HCT116 (cell line): ENCODE data around the gene KLHL25. TPM values are rescaled to one million over a fixed set of nuclear protein-coding genes. Genes with fewer than 3 reads are reported as not detected.

Experiments
- ATAC-seq: fragments of 200-7000 bp; cut with Tn5 transposase; 2 replicates; pipeline ENCODE4 v1.9.1; 2020; ENCODE audit warnings: mild to moderate bottlenecking, moderate library complexity
- BruUV-seq: library from RNA; stranded (reverse); fragments of 400-500 nt; replicated peaks from 2 replicates; lab custom pipeline; 2021; lab: Mats Ljungman, UMichigan
- CTCF ChIA-PET: fragments of 300-600 bp; sonication (Branson Sonifier 250); formaldehyde crosslinking; loops from one replicate; lab custom pipeline; 2021; ENCODE audit warnings: antibody characterized with exemption; lab: Charles Lee
- POLR2A ChIA-PET: fragments of 300-600, 350-600 bp; sonication (Branson Sonifier 250); formaldehyde crosslinking; loops from one replicate; lab custom pipeline; 2021; ENCODE audit warnings: antibody characterized with exemption; lab: Charles Lee
- RAD21 ChIA-PET, 2 experiments: fragments of 300-600 bp; sonication (Branson Sonifier 250); formaldehyde crosslinking; loops; one replicate each; lab custom pipeline; 2023; ENCODE audit warnings: low total read pairs in 2 of 2; ENCODE audit not compliant: uncharacterized antibody in 2 of 2, unreplicated experiment in 2 of 2, low non-redundant PET in 1 of 2; lab: Charles Lee
- DNase-seq: peaks from one replicate; pipeline ENCODE4 v3.0.0-alpha.2; 2010; ENCODE audit warnings: low read depth, low spot score
- H2AFZ ChIP-seq: fragments of 200-600 bp; shearing (Covaris generic), sonication (generic); 2 replicates; pipeline ENCODE4 v1.6.1; 2017; ENCODE audit warnings: low read depth, mixed run types, mixed read lengths, antibody characterized with exemption, low read length; ENCODE audit not compliant: poor library complexity, severe bottlenecking
- H3K27ac ChIP-seq: 2 replicates; pipeline ENCODE4 v1.5.1; 2012; ENCODE audit warnings: low read depth, low read length
- H3K27me3 ChIP-seq: fragments of 200-600 bp; sonication (generic); 2 replicates; pipeline ENCODE4 v1.6.1; 2016; ENCODE audit warnings: mixed run types, low read length, mixed read lengths; ENCODE audit not compliant: insufficient read depth
- H3K36me3 ChIP-seq, 2 experiments: fragments of 200-500 bp in 1 of 2; fragments of 200-600 bp in 1 of 2; sonication (Bioruptor generic) in 1 of 2; sonication (generic) in 1 of 2; 2 replicates each; pipeline versions ENCODE4 v1.5.1 to v1.6.1; 2014 to 2016; ENCODE audit warnings: low read length in 2 of 2, inconsistent platforms in 1 of 2, mixed read lengths in 1 of 2, mixed run types in 1 of 2; ENCODE audit not compliant: insufficient read depth in 2 of 2, control insufficient read depth in 1 of 2
- H3K4me1 ChIP-seq, 2 experiments: fragments of 200-600 bp in 1 of 2; sonication (generic) in 1 of 2; 2 replicates each; pipeline versions ENCODE4 v1.5.1 to v1.6.1; 2012 to 2017; ENCODE audit warnings: low read length in 2 of 2, inconsistent platforms in 1 of 2, mild to moderate bottlenecking in 1 of 2, mixed read lengths in 1 of 2, mixed run types in 1 of 2, moderate library complexity in 1 of 2; ENCODE audit not compliant: insufficient read depth in 2 of 2, control insufficient read depth in 1 of 2
- H3K4me2 ChIP-seq: fragments of 200-600 bp; sonication (generic); 2 replicates; pipeline ENCODE4 v1.6.1; 2017; ENCODE audit warnings: mixed run types, low read length, mixed read lengths
- H3K4me3 ChIP-seq, 2 experiments: fragments of 200-600 bp in 1 of 2; sonication (generic) in 1 of 2; replicated peaks in 1 of 2; 2 replicates each; pipeline ENCODE4 v1.5.1; 2011 to 2016; ENCODE audit warnings: low read length in 2 of 2, control low read depth in 1 of 2, low read depth in 1 of 2, mild to moderate bottlenecking in 1 of 2, mixed read lengths in 1 of 2, mixed run types in 1 of 2
- H3K79me2 ChIP-seq: fragments of 200-600 bp; sonication (generic); 2 replicates; pipeline ENCODE4 v1.6.1; 2017; ENCODE audit warnings: mild to moderate bottlenecking, mixed run types, low read length, moderate library complexity, mixed read lengths; ENCODE audit not compliant: insufficient read depth
- H3K9ac ChIP-seq: fragments of 200-600 bp; sonication (generic); 2 replicates; pipeline ENCODE4 v1.6.1; 2016; ENCODE audit warnings: low read length, mixed read lengths
- H3K9me2 ChIP-seq: fragments of 200-600 bp; sonication (generic), shearing (Covaris generic); 2 replicates; pipeline ENCODE4 v1.6.1; 2017; ENCODE audit warnings: mixed run types, mild to moderate bottlenecking, moderate library complexity; ENCODE audit not compliant: insufficient read depth
- H3K9me3 ChIP-seq, 2 experiments: fragments of 200-500 bp in 1 of 2; fragments of 200-600 bp in 1 of 2; sonication (Bioruptor generic) in 1 of 2; sonication (generic) in 1 of 2; 2 replicates each; pipeline ENCODE4 v1.6.1; 2014 to 2017; ENCODE audit warnings: low read length in 2 of 2, mixed read lengths in 2 of 2, inconsistent platforms in 1 of 2, low read depth in 1 of 2, mild to moderate bottlenecking in 1 of 2, mixed run types in 1 of 2, moderate library complexity in 1 of 2; ENCODE audit not compliant: control insufficient read depth in 1 of 2, insufficient read depth in 1 of 2
- H4K20me1 ChIP-seq: fragments of 200-600 bp; sonication (generic), shearing (Covaris generic); 2 replicates; pipeline ENCODE4 v1.6.1; 2017; ENCODE audit warnings: mixed run types, mild to moderate bottlenecking, moderate library complexity; ENCODE audit not compliant: insufficient read depth
- ELF1 ChIP-seq: IDR thresholded peaks from 2 replicates; pipeline ENCODE4 v1.6.1; 2012; ENCODE audit warnings: low read depth, borderline replicate concordance
- POLR2A ChIP-seq: IDR thresholded peaks from 2 replicates; pipeline ENCODE4 v1.7.0; 2011; ENCODE audit warnings: borderline replicate concordance; ENCODE audit not compliant: insufficient read depth, insufficient read length; ENCODE audit errors: extremely low read depth
- RAD21 ChIP-seq: IDR thresholded peaks from 2 replicates; pipeline ENCODE4 v1.6.1; 2012; ENCODE audit warnings: low read depth, mild to moderate bottlenecking
- SIN3A ChIP-seq: IDR thresholded peaks from 2 replicates; pipeline ENCODE4 v1.6.1; 2012; ENCODE audit warnings: low read depth
- SP1 ChIP-seq: IDR thresholded peaks from 2 replicates; pipeline ENCODE4 v1.6.1; 2012; ENCODE audit warnings: low read depth
- ZBTB33 ChIP-seq: IDR thresholded peaks from 2 replicates; pipeline ENCODE4 v1.6.1; 2011; ENCODE audit warnings: mild to moderate bottlenecking, low read length, moderate library complexity; ENCODE audit not compliant: insufficient replicate concordance; ENCODE audit errors: extremely low read depth
- ZNF274 ChIP-seq: fragments of 200-500 bp; sonication (Bioruptor generic); IDR thresholded peaks from 2 replicates; pipeline ENCODE4 v1.6.1; 2014; ENCODE audit warnings: mild to moderate bottlenecking, low read depth, low read length, inconsistent platforms
- intact Hi-C: fragments of 100-400 bp; cut with micrococcal nuclease; formaldehyde crosslinking; loops from 2 replicates; pipeline ENCODE4 v1.10.0; 2022
- total RNA-seq: library from RNA; stranded (reverse); gene quantifications from one replicate; pipeline ENCODE4 v1.2.1, GENCODE V29; 2021; ENCODE audit not compliant: unreplicated experiment
- TF ChIP-seq, protein P1 (sequence below): IDR thresholded peaks from 2 replicates; pipeline ENCODE4 v1.6.1; 2012

KLHL25 gene
- total RNA-seq, 1 experiment from 2014 or later: 5.3 TPM

DNA sequence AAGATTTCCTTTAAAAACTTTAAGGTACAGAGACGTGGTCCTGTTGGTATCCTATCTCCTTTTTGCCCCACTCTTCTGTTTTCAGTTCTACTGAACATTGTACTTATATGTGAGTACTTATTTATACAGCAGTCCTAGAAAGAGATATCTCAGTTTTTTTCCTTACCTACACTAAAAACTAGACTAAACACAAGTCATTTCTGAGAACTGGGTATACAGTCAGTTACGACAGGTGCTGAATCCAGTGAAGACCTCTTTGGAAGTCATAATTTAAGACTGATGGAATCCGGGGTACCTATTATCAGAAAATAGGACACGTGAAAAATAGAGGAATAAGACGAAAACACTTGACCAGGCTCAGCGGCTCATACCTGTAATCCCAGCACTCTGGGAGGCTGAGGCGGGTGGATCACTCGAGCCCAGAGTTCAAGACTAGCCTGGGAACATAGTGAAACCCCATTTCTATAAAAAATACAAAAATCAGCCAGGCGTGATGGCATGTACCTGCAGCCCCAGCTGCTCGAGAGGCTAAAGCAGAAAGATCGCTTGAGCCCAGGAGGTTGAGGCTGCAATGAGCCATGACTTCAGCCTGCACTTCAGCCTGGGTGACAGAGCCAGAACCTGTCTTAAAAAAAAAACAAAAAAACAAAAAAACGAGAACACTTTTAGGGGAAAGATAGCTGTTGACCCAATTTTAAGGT is 76.3 kb downstream of the KLHL25 start:
- TF ChIP-seq POLR2A (no peak), ZNF274 (no peak), RAD21 (no peak), SIN3A (no peak), ZBTB33 (no peak)
- TF ChIP-seq, protein P1, sequence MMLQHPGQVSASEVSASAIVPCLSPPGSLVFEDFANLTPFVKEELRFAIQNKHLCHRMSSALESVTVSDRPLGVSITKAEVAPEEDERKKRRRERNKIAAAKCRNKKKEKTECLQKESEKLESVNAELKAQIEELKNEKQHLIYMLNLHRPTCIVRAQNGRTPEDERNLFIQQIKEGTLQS: no peak
- TF ChIP-seq, all 23 proteins: peak for 0
- RAD21 ChIA-PET: no interaction called here
- Histone ChIP-seq H3K27me3 (no peaks in the 10 kb centered on the region), H3K9me3 (no peaks in the 10 kb centered on the region), H3K4me1 (no peaks in the 10 kb centered on the region), H3K4me3 (no peak overlapping the region), H3K9me2 (no peaks in the 10 kb centered on the region), H3K36me3 (peaks cover 8 to 17% of the 10 kb centered on the region in 2 experiments; a peak in 3 of 4 replicates), H3K27ac (no peak overlapping the region), H3K4me2 (no peak overlapping the region), H3K9ac (no peak overlapping the region), H3K79me2 (no peaks in the 10 kb centered on the region), H2AFZ (no peak overlapping the region), H4K20me1 (no peaks in the 10 kb centered on the region)
- ATAC-seq: no peak
- intact Hi-C loops: no loop called here
- CTCF ChIA-PET: no interaction called here
- POLR2A ChIA-PET: no interaction called here
- BruUV-seq: no TSS peak
- DNase-seq: no peak

- Histone ChIP-seq H3K9ac (no peak overlapping the region), H4K20me1 (no peaks in the 10 kb centered on the region), H3K27me3 (no peaks in the 10 kb centered on the region), H3K4me3 (no peak overlapping the region), H3K36me3 (peaks cover 8 to 11% of the 10 kb centered on the region in 2 experiments; a peak in 2 of 4 replicates), H3K79me2 (no peaks in the 10 kb centered on the region), H3K4me2 (no peak overlapping the region), H3K9me3 (no peaks in the 10 kb centered on the region), H3K9me2 (no peaks in the 10 kb centered on the region), H3K27ac (no peak overlapping the region), H2AFZ (no peak overlapping the region), H3K4me1 (no peaks in the 10 kb centered on the region)
- no peak for TF ChIP-seq SP1
- TF ChIP-seq ZNF274: no peak
- TF ChIP-seq ELF1: no peak
- no peak for TF ChIP-seq RAD21
- no peak for TF ChIP-seq SIN3A
- RAD21 ChIA-PET: no interaction called here
- no TSS peak for BruUV-seq
- CTCF ChIA-PET: no interaction called here
- intact Hi-C loops: no loop called here
- POLR2A ChIA-PET: no interaction called here
- no peak for ATAC-seq
- DNase-seq: no peak
Observed at GRCh38 chr15:85717212-85717611, 77.5 kb downstream of the KLHL25 start.
